GM19239 (cell line): ENCODE measurements around the gene GTF2I.
"Not testable (repeated sequence)": the region's sequence is repeated elsewhere in the genome, so short reads cannot be mapped to it uniquely, and the experiment has no call there.

Experiments
- DNase-seq: peaks from one replicate; pipeline ENCODE4 v3.0.0; 2011; ENCODE audit warnings: low spot score; ENCODE audit not compliant: insufficient read length
- FAIRE-seq: peaks from 2 replicates; lab custom pipeline; 2011; peaks lifted over from hg19 to GRCh38; lab: Jason Lieb, UNC

GTF2I gene

DNA sequence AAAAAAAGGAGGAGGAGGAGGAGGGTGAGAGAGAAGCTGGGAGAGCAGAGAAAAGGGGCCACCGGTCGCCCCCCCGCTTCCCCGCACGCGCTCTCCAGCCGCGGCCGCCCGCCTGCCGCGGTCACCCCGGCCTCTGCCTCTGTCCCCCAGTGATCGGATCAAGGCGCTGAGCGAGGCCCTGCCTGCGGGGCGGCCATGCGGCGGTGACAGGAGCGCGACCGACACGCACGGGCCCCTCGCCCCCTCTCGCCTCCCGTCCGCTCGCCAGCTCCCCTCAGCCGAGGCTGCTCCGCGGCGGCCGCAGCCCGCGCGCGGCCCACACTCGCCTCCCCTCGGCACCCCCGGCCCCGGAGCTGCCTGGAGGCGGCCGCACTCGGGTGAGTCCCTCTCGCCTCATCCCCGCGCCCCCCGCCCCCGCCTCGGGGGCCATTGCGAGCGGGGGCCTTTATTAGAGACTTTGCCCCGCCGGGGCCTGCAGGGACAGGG, at the start of gene GTF2I:
GTF2I (plus strand) TSS at position 27 of the 486 bp plus-strand sequence. CDS start 31,411 bp downstream, outside the sequence.
- no peak for FAIRE-seq
- DNase-seq, result no peak

DNA sequence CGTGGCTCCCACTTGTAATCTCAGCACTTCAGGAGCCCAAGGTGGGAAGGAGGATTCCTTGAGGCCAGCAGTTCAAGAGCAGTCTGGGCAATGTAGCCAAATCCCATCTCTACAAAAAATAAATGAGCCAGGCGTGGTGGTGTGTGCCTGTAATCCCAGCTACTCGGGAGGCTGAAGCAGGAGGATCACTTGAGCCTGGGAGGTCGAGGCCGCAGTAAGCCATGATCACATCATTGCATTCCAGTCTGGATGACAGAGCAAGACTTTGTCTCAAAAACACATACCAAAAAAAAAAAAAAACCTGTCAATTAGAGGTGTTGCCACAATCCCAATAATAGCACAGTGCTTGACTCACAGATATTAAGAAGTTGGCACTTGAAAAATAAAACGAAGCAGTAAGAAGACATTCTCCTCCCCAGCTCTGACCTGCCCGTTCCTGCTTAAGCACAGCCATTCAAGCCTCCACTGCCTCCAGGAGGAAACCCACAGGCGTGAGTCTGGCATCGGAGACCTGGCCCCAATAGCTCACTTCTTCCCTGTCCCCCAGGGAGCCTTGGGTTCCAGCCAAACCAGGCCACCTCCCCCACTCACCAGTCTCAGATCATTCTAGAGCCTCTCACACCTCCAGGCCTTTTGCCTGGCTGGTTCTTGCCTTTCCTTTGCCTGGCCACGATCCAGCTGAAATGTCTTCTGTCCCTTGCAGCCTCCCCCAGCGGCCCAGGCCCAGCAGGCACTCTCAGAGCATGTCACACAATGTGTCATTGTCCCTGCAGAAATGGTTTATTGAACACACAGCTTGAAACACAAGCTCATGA, 45.3 kb upstream of the GTF2I start:
- DNase-seq (no peak), FAIRE-seq (no peak)

DNA sequence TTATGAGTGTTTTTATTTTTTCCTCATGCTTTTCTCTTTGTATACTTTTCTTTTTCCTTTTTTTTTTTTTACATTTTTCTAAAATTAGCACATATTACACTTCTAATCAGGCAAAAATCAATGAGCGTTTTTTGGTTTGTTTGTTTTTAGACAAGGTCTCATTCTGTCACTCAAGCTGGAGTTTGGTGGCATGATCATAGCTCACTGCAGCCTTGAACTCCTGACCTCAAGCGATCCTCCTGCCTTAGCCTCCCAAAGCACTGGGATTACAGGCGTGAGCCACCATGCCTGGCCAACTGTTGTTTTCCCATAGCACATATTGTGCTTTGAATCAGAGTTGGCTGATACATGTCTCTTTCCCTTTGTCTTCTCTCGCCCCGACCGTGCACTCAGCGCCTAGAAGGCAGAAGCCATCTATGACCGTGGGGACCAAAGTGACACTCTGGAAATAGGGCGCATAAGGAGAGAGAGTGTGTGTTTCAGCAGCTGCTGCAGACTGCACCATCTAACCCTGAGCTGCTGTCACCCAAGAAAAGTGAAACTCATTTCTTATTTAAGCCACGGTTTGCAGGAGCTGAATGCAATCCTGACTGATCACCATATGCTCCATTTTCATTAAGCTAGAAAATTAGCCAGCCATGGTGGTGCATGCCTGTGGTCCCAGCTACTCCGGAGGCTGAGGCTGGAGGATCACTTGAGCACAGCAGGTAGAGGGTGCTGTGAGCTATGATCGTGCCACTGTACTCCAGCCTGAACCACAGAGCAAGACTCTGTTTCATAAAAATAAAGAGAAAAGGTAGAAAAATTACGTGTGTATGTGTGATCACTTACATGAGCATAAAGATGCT, 41.4 kb upstream of the GTF2I start:
- FAIRE-seq, result no peak
- no peak for DNase-seq

DNA sequence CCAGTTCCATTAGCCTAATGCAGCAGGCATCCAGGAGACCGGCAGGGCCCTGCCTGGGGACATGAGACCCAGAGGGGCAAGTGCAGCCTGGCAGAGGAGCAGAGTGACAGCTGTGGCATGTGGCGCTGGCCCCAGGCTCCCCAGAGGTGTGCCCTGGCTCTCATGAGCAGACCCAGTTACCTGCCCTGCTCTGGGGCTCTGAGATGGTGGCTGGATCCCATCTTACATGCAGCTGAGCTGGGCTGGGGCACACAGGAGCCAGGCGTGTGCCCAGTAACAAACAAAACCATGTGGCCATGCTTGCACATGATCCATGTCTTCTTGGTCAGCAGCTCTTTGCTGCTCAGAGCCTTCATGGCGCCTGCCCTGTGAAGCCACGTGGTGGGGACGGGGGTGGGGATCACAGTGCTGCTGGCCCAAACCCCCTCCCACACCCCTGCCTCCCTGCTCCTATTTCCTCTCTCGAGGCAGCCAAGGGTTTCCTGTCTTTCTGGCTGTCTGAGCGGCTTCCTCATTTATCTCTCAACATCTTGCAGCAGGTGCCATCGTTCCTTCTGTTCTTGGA, 40.3 kb upstream of the GTF2I start:
- no peak for FAIRE-seq
- DNase-seq, result no peak

DNA sequence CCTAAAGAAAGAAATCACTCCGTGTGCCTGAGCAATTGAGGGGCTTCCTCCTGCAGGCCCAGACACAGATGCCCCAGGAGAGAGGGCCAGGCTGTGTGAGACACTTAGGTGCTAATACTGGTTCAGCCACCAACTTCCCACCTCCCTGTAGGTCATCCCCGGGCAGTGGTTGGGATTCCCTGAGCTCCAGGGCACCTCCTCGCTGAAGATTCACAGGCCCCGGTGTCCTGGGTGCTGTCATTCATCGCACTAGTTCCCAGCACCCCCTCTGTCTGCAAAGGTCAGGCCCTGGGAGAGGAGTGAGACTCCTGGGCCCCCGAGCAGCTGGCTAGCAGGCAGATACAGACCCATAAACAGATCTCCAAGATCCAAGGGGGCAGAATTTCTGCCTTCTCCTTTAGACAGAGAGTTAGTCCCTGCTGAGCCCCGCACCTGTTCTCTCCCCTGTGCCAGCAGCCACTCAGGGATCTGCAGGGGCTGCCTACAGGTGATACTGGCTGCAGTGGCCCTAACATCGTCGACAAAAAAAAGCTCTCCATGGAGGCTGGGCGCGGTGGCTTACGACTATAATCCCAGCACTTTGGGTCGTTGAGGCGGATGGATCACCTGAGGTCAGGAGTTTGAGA, 38.2 kb upstream of the GTF2I start:
- FAIRE-seq, result no peak

DNA sequence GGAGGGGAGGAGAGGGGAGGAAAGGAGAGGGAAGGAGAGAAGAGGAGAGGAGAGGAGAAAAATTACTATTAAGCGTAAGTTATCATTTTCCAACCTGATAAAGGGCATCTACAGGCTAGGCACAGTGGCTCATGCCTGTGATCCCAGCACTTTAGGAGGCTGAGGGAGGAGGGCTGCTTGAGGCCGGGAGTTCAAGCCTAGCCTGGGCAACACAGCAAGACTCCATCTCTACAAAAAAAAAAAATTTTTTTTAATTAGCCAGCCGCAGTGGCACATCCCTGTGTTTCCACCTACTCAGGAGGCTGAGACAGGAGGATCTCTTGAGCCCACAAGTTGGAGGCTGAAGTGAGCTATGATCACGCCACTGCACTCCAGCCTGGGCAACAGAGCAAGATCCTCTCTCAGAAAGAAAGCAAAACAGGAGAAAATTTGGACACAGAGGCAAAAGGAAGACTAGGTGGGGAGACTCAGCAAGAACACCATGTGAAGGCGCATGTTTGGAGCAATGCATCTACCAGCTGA, 35.2 kb upstream of the GTF2I start:
- DNase-seq (no peak), FAIRE-seq (no peak)

More for the DNA sequence above, 38.2 kb upstream of the GTF2I start:
- no peak for DNase-seq

DNA sequence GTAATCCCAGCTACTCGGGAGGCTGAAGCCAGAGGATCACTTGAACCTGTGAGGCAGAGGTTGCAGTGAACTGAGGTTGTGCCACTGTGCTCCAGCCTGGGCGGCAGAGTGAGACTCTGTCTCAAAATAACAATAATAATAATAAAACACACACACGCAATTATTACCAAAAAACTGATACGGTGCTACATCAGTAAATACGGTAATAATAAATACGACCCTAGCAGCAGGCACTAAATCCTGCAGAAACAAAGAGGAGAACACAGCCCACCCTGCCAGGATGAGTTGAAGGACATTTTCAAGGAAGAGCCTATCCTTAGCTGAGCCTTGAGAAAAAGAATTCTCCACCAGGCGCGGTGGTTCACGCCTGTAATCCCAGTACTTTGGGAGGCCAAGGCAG, 34.4 kb upstream of the GTF2I start:
- DNase-seq (no peak), FAIRE-seq (no peak)

DNA sequence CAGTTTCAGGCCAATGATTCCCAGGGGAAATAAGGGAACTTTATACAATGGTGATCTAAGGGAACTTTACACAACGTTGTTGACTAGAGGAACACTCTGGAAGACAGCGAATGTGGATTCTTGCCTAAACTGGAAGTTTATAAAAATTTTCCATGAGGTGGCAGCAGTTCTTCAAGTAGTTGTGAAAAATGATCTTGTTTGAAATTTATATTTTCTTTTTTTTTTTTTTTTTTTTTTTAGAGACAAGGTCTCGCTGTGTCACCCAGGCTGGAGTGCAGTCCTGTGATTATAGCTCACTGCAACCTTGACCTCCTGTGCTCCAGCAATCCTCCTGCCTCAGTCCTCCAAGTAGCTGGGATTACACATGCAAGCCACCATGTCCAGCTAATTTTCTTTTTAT, 32.1 kb upstream of the GTF2I start:
- FAIRE-seq (no peak), DNase-seq (no peak)

DNA sequence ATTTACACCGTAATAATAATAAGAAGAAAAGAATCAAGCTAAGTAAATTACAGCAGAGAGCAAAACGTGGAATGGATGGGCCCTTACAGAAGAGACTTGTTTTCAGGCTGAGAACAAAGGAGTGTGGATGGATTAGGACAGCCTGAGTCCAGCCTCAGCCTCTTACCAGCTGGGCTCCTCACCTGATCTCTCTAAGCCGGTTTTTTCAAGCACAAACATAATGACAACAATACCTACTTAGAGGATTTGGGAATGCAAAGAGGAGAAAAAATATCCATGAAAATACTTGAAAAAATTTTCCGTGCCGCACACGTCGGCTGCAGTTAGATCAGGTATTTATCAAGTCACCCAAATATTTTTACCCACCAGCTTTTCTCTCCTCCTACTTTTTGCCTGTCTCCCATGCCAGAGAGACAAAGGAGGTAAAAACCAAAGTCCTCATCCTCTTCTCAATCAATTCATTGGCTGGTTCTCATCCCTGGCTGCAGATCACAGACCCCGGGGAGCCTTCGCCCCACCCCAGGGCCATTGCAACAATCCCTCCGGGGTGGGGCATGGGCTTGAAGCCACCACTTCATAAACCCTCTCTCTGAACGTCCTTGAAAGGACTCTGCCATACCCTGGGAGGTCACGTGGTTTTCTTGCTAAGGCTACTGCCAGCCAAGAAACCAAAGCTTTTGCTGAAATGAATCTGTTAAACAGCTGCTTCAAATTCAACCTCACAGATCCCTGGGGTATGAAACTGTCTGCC, 29.7 kb upstream of the GTF2I start:
- DNase-seq (no peak), FAIRE-seq (no peak)

DNA sequence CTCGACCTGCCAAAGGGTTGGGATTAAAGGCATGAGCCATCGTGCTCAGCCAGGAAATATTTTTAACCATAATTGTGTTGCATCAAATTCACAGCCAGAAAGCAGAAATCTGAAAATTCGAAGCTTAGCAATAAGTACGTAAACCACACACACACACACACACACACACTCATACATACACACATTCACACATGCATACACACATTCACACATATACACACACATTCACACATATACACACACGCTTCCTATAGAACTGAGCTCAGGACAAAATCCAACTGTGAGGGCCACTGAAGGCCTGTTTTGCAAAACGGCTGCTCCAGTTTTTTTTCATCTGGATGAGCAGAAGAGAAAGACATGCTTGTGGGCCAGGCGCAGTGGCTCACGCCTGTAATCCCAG, 25.0 kb upstream of the GTF2I start:
- DNase-seq, result no peak
- FAIRE-seq, result no peak

DNA sequence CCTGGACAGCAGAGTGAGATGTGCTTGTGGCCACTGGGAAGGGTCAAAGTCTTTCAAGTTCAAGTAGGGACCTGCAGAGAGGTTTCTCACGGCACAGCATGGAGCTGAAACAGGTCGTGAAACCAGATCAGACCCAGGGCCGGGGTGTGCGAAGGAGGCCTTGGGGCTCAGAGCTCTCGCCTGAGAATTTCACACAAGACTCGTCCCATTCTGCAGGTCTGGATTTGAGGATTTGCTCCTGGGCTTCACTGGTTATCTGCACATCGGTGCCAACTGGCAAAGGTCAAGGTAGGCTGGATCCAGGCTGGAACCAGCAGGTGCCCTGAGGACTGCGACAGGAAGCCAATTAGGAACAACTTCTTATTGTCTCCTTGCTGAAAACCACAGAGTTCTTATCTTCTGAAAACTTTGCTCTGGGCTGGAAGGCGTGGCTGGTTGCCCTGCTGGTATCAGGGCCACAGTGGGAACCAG, 24.0 kb upstream of the GTF2I start:
- FAIRE-seq, result no peak
- DNase-seq, result no peak

DNA sequence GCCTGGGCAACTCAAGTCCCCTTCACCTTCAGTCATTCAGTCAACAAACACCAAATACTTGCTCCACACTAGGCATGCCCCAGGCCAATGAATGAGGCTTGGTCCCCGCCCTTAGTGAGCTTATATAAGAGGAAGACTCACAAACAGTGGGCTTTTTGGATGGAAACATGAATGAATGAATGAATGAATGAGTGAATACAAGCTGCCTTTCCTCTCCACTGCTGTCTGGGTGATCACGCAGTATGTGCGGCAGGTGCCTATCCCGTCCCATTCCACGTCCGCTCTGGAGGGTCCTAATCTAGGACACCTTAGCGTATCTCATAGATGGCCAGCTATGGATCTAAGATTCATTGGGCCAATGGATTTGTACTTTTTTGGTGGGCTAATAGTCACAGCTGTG, 19.8 kb upstream of the GTF2I start:
- DNase-seq, result no peak
- no peak for FAIRE-seq

DNA sequence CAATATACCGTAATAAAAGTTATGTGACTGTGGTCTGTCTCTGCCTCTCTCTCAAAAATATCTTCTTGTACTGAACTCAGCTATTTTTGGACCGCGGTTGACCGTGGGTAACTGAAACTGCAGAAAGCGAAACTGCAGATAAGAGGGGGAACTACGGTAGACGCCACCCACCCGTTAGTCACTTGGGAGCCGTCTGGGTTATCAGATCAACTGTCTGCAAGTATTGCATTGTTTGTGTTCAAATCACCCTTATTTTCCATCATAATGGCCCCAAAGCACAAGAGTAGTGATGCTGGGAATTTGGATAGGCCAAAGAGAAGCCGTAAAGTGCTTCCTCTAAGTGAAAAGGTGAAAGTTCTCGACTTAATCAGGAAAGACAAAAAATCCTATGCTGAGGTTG, 7.5 kb upstream of the GTF2I start:
- DNase-seq, result not testable (repeated sequence)
- FAIRE-seq, result peak; percentile 90

DNA sequence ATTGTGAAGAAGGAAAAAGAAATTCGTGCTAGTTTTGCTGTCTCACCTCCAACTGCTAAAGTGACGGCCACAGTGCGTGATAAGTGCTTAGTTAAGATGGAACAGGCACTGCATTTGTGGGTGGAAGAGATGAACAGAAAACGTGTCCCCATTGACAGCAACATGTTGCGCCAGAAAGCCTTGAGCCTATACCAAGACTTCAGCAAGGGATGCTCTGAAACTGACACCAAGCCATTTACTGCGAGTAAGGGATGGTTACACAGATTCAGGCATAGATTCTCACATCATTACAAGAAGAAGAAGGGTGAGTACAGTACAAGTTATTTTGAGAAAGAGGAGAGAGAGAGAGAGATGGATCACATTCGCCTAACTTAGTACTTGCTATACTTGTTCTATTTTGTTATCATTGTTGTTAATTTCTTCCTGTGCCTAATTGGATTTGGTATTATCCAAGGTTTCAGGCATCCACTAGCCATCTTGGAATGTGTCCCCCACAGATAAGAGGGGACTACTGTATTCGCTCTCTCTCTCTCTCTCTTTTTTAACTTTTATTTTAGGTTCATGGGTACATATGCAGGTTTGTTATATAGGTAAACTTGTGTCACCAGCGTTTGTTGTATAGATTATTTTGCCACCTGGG, 6.9 kb upstream of the GTF2I start:
- DNase-seq, result not testable (repeated sequence)
- peak; percentile 55 for FAIRE-seq

DNA sequence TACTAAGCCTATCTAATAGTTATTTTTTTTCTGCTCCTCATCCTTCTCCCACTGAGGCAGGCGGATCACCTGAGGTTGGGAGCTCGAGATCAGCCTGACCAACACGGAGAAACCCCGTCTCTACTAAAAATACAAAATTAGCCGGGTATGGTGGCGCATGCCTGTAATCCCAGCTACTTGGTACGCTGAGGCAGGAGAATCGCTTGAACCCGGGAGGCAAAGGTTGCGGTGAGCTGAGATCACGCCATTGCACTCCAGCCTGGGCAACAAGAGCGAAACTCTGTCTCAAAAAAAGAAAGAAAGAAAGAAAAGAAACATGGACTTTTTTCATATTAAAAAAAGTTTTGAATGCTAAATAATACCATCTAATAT, 6.4 kb upstream of the GTF2I start:
- DNase-seq, FAIRE-seq: not testable (repeated sequence)

DNA sequence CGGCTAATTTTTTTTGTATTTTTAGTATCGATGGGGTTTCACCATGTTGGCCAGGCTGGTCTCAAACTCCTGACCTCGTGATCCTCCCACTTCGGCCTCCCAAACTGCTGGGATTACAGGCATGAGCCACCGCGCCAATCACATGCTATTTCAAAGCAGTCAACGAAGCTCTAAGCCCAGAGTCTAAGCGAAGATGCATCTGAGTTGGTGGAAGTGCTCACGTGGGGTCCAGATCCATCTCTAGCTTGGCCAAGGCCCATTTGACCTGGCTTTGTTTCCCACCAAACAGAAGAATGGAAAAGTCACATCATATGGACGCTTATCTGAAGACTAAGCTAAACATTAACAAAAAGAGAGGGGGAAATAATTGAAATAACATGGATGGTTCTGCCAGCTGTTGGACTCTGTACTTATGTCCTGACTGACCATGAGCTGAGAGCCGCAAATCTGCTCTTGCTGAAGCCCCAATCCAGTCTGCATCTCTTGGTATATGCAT, 3.8 kb upstream of the GTF2I start:
- FAIRE-seq (no peak), DNase-seq (no peak)

DNA sequence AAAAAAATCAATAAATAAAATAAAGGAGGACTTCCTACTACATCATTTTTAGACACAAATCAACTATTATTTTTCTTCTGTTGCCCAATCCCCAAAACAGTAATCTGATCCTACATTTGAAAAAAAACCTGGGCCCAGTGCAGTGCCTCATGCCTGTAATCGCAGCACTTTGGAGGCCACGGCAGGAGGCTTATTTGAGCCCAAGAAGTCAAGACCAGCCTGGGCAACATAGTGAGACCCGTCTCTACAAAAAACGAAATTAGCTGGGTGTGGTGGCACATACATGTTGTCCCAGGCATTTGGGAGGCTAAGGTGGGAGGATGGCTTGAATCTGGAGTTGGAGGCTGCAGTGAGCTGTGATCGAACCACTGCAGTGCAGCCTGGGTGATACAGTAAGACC, 2.7 kb upstream of the GTF2I start:
- FAIRE-seq (no peak), DNase-seq (no peak)

DNA sequence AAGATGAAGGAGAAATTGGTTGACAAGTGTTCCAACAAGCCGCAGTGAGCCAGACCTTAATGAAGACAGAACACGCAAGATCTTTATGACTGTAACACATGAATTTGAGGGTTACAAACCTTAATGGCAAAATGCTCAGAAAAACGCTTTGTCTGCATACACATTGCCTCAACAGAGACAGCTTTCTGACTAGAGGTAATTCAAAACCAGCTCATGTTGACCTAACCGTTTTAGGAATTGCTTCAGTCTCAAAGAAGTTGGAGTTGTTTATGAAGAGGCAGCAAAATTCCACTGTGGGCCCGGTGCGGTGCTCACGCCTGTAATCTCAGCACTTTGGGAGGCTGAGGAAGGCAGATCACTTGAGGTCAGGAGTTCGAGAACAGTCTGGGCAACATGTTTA, 2.2 kb upstream of the GTF2I start:
- no peak for DNase-seq
- no peak for FAIRE-seq
